IMR-90 (cell line): ENCODE data around the gene ABR. TPM values are rescaled to one million over a fixed set of nuclear protein-coding genes. Genes with fewer than 3 reads are reported as not detected.

ENCODE experiments used
- ATAC-seq: fragments of 200-7000 bp; cut with Tn5 transposase; 2 replicates; pipeline ENCODE4 v1.9.1; 2020; ENCODE audit warnings: low read depth, mild to moderate bottlenecking, moderate library complexity
- BruUV-seq: library from RNA; stranded (reverse); fragments of 400-500 nt; replicated peaks from 2 replicates; lab custom pipeline; 2021; lab: Mats Ljungman, UMichigan
- CTCF ChIA-PET: fragments of 300-600 bp; formaldehyde crosslinking; extraction: SDS; loops from one replicate; lab custom pipeline; 2021; ENCODE audit warnings: antibody characterized with exemption; lab: Yijun Ruan, JAX
- POLR2A ChIA-PET: fragments of 300-600 bp; sonication (Branson Sonifier 250); formaldehyde crosslinking; loops from one replicate; lab custom pipeline; 2022; ENCODE audit warnings: antibody characterized with exemption; ENCODE audit not compliant: unreplicated experiment; lab: Charles Lee
- DNase-seq: peaks from one replicate; pipeline ENCODE4 v3.0.0; 2013
- H2AFZ ChIP-seq: replicated peaks from 2 replicates; pipeline ENCODE3; 2013; ENCODE audit warnings: low read length, mild to moderate bottlenecking; ENCODE audit not compliant: poor library complexity
- H2AK5ac ChIP-seq: 2 replicates; pipeline ENCODE4 v1.6.1; 2013; ENCODE audit warnings: low read depth, low read length, inconsistent platforms
- H2AK9ac ChIP-seq: replicated peaks from 2 replicates; pipeline ENCODE3; 2013; ENCODE audit warnings: mild to moderate bottlenecking, low read depth, low read length, moderate library complexity; ENCODE audit not compliant: poor library complexity
- H2BK120ac ChIP-seq: 2 replicates; pipeline ENCODE4 v1.6.1; 2013; ENCODE audit warnings: low read depth, low read length, inconsistent platforms
- H2BK15ac ChIP-seq: 3 replicates; pipeline ENCODE4 v1.6.1; 2013; ENCODE audit warnings: low read depth, low read length, inconsistent platforms
- H2BK20ac ChIP-seq: 2 replicates; pipeline ENCODE4 v1.6.1; 2013; ENCODE audit warnings: low read depth, mild to moderate bottlenecking, inconsistent platforms, low read length, moderate library complexity
- H2BK5ac ChIP-seq: 2 replicates; pipeline ENCODE4 v1.6.1; 2013; ENCODE audit warnings: mild to moderate bottlenecking, low read depth, low read length, inconsistent platforms; ENCODE audit not compliant: poor library complexity, severe bottlenecking
- H3K14ac ChIP-seq: replicated peaks from 2 replicates; pipeline ENCODE4 v1.6.1; 2013; ENCODE audit warnings: low read depth, low read length, inconsistent platforms
- H3K18ac ChIP-seq: 2 replicates; pipeline ENCODE4 v1.6.1; 2013; ENCODE audit warnings: low read depth, low read length, control low read depth
- H3K23ac ChIP-seq: 2 replicates; pipeline ENCODE4 v1.6.1; 2013; ENCODE audit warnings: low read depth, low read length, inconsistent platforms
- H3K27ac ChIP-seq: 2 replicates; pipeline ENCODE4 v1.5.1; 2013; ENCODE audit warnings: mild to moderate bottlenecking, control low read depth, low read length; ENCODE audit not compliant: insufficient read depth
- H3K27me3 ChIP-seq: 2 replicates; pipeline ENCODE4 v1.6.1; 2013; ENCODE audit warnings: low read length; ENCODE audit not compliant: control insufficient read depth, insufficient read depth
- H3K36me3 ChIP-seq: 2 replicates; pipeline ENCODE4 v1.6.1; 2013; ENCODE audit warnings: low read length, mixed read lengths; ENCODE audit not compliant: control insufficient read depth, insufficient read depth
- H3K4ac ChIP-seq: 2 replicates; pipeline ENCODE4 v1.6.1; 2013; ENCODE audit warnings: low read depth, low read length, inconsistent platforms
- H3K4me1 ChIP-seq: 2 replicates; pipeline ENCODE4 v1.6.1; 2013; ENCODE audit warnings: low read length, mixed read lengths; ENCODE audit not compliant: control insufficient read depth, insufficient read depth
- H3K4me2 ChIP-seq: 2 replicates; pipeline ENCODE4 v1.6.1; 2013; ENCODE audit warnings: low read depth, mild to moderate bottlenecking, control low read depth, low read length, moderate library complexity
- H3K4me3 ChIP-seq: 2 replicates; pipeline ENCODE4 v1.5.1; 2013; ENCODE audit warnings: low read depth, mild to moderate bottlenecking, control low read depth, low read length, moderate library complexity; ENCODE audit not compliant: insufficient read depth
- H3K56ac ChIP-seq: 2 replicates; pipeline ENCODE4 v1.6.1; 2013; ENCODE audit warnings: low read length, inconsistent platforms; ENCODE audit not compliant: insufficient read depth; ENCODE audit errors: extremely low read depth
- H3K79me1 ChIP-seq, 2 experiments: 2 replicates each; pipeline ENCODE4 v1.6.1; 2013; ENCODE audit warnings: low read length in 2 of 2, inconsistent platforms in 1 of 2, low read depth in 1 of 2
- H3K9ac ChIP-seq: 2 replicates; pipeline ENCODE4 v1.6.1; 2013; ENCODE audit warnings: low read depth, low read length, control low read depth
- H3K9me1 ChIP-seq: 2 replicates; pipeline ENCODE4 v1.6.1; 2013; ENCODE audit warnings: low read length, inconsistent platforms; ENCODE audit not compliant: insufficient read depth
- H3K9me3 ChIP-seq: 2 replicates; pipeline ENCODE4 v1.6.1; 2013; ENCODE audit warnings: low read length; ENCODE audit not compliant: control insufficient read depth, insufficient read depth
- H4K20me1 ChIP-seq: 2 replicates; pipeline ENCODE4 v1.6.1; 2013; ENCODE audit warnings: low read length, inconsistent platforms; ENCODE audit not compliant: insufficient read depth
- H4K5ac ChIP-seq: 2 replicates; pipeline ENCODE4 v1.6.1; 2013; ENCODE audit warnings: mild to moderate bottlenecking, low read depth, low read length, control low read depth
- H4K8ac ChIP-seq, 2 experiments: 2 replicates each; pipeline ENCODE4 v1.6.1; 2013; ENCODE audit warnings: low read depth in 2 of 2, low read length in 2 of 2, control low read depth in 1 of 2, inconsistent platforms in 1 of 2
- H4K91ac ChIP-seq: 2 replicates; pipeline ENCODE4 v1.6.1; 2013; ENCODE audit warnings: low read depth, low read length, inconsistent platforms; ENCODE audit not compliant: insufficient read depth
- CTCF ChIP-seq: conservative IDR thresholded peaks from 2 replicates; pipeline ENCODE4 v1.5.1; 2012; ENCODE audit warnings: mild to moderate bottlenecking, low read depth, low read length, improper control_type of control experiment
- WGBS, 2 experiments: methylation state at CpG; one replicate each; pipeline versions ENCODE4 v1.1.5 to v1.1.7; 2013; ENCODE audit warnings: missing lambda C conversion rate in 2 of 2; ENCODE audit not compliant: insufficient read length in 1 of 2; ENCODE audit errors: extremely low coverage in 2 of 2; 5-methylcytosine and 5-hydroxymethylcytosine counted together
- dilution Hi-C: fragments of 300-500 bp; cut with HindIII; formaldehyde crosslinking; loops from one replicate; pipeline ENCODE4 v1.14.3; 2018; ENCODE audit warnings: low sequenced_read_pairs; ENCODE audit not compliant: unreplicated experiment
- in situ Hi-C: fragments of 300-500 bp; cut with MboI; formaldehyde crosslinking; loops from 3 replicates; pipeline ENCODE4 v1.14.3; 2019; ENCODE audit warnings: low sequenced_read_pairs, inconsistent platforms, mixed read lengths
- intact Hi-C: fragments of 100-400 bp; cut with micrococcal nuclease; formaldehyde crosslinking; loops from 2 replicates; pipeline ENCODE4 v1.10.0; 2022
- polyA plus RNA-seq, 3 experiments: library from polyadenylated mRNA; depleted of rRNA; stranded (reverse); fragments of >200 nt; gene quantifications; 2 replicates each; pipeline ENCODE4 v1.2.3, GENCODE V29; 2012; ENCODE audit warnings: low replicate concordance in 1 of 3
- total RNA-seq: library from RNA; depleted of rRNA; stranded (reverse); fragments of >200 nt; gene quantifications from 2 replicates; pipeline ENCODE4 v1.2.3, GENCODE V29; 2012

Gene ABR
- total and polyA plus RNA-seq, 2 of the 4 experiments (the other 2 are of a cell fraction) = 28.3 to 79.7 TPM

- H2BK5ac ChIP-seq = no peak overlapping the region
- DNase-seq = no peak
- no peak overlapping the region for H3K4me2 ChIP-seq
- H3K9me3 ChIP-seq = peaks cover 4% of the 10 kb centered on the region
- no peak overlapping the region for H2AFZ ChIP-seq
- no peak overlapping the region for H3K9ac ChIP-seq
- H4K20me1 ChIP-seq = no peaks in the 10 kb centered on the region
- no peaks in the 10 kb centered on the region for H3K79me1 ChIP-seq
- no peak overlapping the region for H4K8ac ChIP-seq
- in situ Hi-C loops = no loop called here
- H2BK20ac ChIP-seq = no peak overlapping the region
- H3K23ac ChIP-seq = no peak overlapping the region
- WGBS, 2 experiments = 80% methylated on average over 7 of the region's 19 CpGs; no CpG with 5 or more reads in 1 of the 2 experiments
- no peak overlapping the region for H3K4ac ChIP-seq
- H3K36me3 ChIP-seq = no peaks in the 10 kb centered on the region
- ATAC-seq = no peak
- H2BK120ac ChIP-seq = no peak overlapping the region
- no peak overlapping the region for H4K5ac ChIP-seq
- H3K56ac ChIP-seq = no peak overlapping the region
- POLR2A ChIA-PET = no interaction called here
- CTCF ChIA-PET = no interaction called here
- peaks cover 56% of the 10 kb centered on the region for H3K27me3 ChIP-seq
- no peak overlapping the region for H2AK9ac ChIP-seq
- intact Hi-C loops = no loop called here
- H3K27ac ChIP-seq = no peak overlapping the region
- no peak for TF ChIP-seq CTCF
- H3K4me1 ChIP-seq = no peaks in the 10 kb centered on the region
- no peak overlapping the region for H3K14ac ChIP-seq
- no peak overlapping the region for H2AK5ac ChIP-seq
- H2BK15ac ChIP-seq = no peak overlapping the region
- BruUV-seq = no TSS peak
- H4K91ac ChIP-seq = no peak overlapping the region
- dilution Hi-C loops = no loop called here
- H3K4me3 ChIP-seq = no peak overlapping the region
- H3K9me1 ChIP-seq = no peaks in the 10 kb centered on the region
- no peak overlapping the region for H3K18ac ChIP-seq
These were observed 36.7 kb upstream of the ABR start for GRCh38 chr17:1216217-1217088.
